Activated naive CD4-positive, alpha-beta T cell treated with anti-CD3 and anti-CD28 coated beads for 36 hours (primary cell): Measurements from ENCODE around the gene USP21. TPM values are rescaled to one million over a fixed set of nuclear protein-coding genes. Genes with fewer than 3 reads are reported as not detected.
A peak's percentile ranks its signal among the peaks of the same experiment; 100 is the strongest.

Source experiments
- CTCF ChIA-PET: fragments of 350-600 bp; sonication (Branson Sonifier 250); formaldehyde crosslinking; loops from one replicate; lab custom pipeline; 2021; ENCODE audit warnings: antibody characterized with exemption; lab: Charles Lee
- DNase-seq: peaks from one replicate; pipeline ENCODE4 v3.0.0-alpha.2; 2020
- H3K27ac Mint-ChIP-seq: one replicate; pipeline ENCODE4 v1.8.0; 2021; ENCODE audit warnings: mild to moderate bottlenecking, mixed read lengths
- H3K27me3 Mint-ChIP-seq: one replicate; pipeline ENCODE4 v1.8.0; 2021; ENCODE audit warnings: low read depth, mixed read lengths
- H3K36me3 Mint-ChIP-seq: one replicate; pipeline ENCODE4 v1.8.0; 2021; ENCODE audit warnings: low read depth, mixed read lengths
- H3K4me1 Mint-ChIP-seq: one replicate; pipeline ENCODE4 v1.8.0; 2021; ENCODE audit warnings: low read depth, mixed read lengths
- H3K4me3 Mint-ChIP-seq: one replicate; pipeline ENCODE4 v1.8.0; 2021; ENCODE audit warnings: mild to moderate bottlenecking, moderate library complexity, mixed read lengths
- H3K9me3 Mint-ChIP-seq: one replicate; pipeline ENCODE4 v1.8.0; 2021; ENCODE audit warnings: mixed read lengths
- intact Hi-C: fragments of 100-400 bp; cut with micrococcal nuclease; formaldehyde crosslinking; loops from one replicate; pipeline ENCODE4 v1.15.1; 2023
- total RNA-seq, 2 experiments: library from RNA; stranded (reverse); gene quantifications; one replicate each; pipeline ENCODE4 v1.2.3, GENCODE V29; 2021

USP21 gene
- total RNA-seq, 2 experiments from 2014 or later: 35.7 to 36.1 TPM

DNA sequence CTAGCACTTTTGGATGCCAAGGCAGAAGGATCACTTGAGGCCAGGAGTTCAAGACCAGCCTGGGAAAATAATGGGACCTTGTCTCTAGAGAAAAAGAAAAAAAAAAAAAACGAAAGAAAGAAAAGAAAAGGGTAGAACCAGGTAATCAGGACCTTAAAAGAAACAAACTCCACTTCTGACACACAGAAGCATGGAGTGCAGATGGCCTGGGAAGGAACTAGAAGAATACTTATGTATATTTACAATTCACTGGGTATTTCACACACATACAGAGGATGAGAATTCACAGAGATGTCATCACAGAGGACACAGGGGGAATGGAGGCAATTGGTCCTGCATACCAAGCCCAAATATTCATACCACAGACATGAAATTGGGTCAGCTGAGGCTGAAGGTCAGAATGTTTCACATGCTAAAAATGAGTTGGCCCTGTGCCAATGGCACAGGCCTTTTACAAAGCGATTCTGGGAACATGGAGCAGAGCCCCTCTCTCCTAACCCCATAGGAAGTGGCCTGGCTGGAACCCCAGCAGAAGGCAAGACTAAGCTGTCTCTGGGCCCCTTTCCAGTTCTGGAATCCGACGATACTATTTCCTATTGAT lies 13.6 kb downstream of the USP21 start:
- Mint-ChIP-seq H3K4me1 (peaks cover 42% of the 10 kb centered on the region), H3K4me3 (no peak overlapping the region), H3K27ac (peak overlapping the region; percentile 48), H3K27me3 (no peaks in the 10 kb centered on the region), H3K9me3 (no peaks in the 10 kb centered on the region), H3K36me3 (peaks cover 23% of the 10 kb centered on the region)
- DNase-seq: no peak
- CTCF ChIA-PET: interaction anchor here (1.1 kb wide), 1 partner anchor 53 kb away, joined by 5 read pairs; the partner anchor contains the start of gene TOMM40L
- intact Hi-C loops: no loop called here

DNA sequence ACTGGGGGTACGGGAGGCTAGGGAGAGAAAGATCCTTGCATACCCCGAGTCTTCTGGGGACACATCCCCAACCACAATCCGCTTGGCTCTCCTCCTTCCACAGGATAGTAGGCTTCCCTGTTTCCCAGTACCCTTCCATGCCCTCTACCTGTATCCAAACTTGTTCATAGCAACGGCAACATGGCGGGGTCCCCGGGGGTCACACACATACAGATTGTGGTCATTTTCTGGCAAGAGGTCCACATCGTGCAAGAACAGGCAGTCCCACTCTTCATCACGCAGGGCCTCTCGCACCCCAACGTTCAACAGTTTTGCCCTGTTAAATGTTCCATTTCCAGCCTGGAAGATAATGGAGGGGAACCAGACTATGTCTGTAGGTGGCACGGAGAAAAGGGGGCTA lies 14.4 kb downstream of the USP21 start:
- Mint-ChIP-seq H3K36me3 (peaks cover 23% of the 10 kb centered on the region), H3K4me1 (peaks cover 42% of the 10 kb centered on the region), H3K27me3 (no peaks in the 10 kb centered on the region), H3K27ac (peak overlapping the region; percentile 48), H3K4me3 (no peak overlapping the region), H3K9me3 (no peaks in the 10 kb centered on the region)
- intact Hi-C loops: no loop called here
- CTCF ChIA-PET: interaction anchor here (0.7 kb wide), 1 partner anchor 176 kb away, joined by 3 read pairs; no protein-coding TSS in a partner anchor
- no peak for DNase-seq

DNA sequence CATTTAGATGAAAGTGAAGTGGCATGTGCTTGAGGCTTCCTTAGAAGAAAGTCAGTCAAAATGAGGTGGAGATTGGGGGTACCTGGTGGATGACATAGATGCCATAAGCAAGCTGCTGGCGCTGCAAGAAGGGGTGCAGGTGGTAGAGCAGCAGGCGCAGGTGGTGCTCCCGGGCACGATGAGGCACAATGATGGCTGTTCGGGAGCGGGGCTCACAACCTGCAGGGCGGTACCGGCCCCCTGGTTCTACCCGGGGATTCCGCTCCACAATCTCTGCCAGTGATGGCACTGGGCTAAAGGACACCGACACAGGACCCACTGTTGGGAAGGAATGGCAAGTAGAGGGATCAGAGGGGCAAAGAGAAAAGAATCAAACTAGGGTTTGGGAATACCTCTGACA lies 15.6 kb downstream of the USP21 start:
- H3K9me3 Mint-ChIP-seq: no peaks in the 10 kb centered on the region
- CTCF ChIA-PET: interaction anchor here (3.3 kb wide), 1 partner anchor 9 kb away, joined by 20 read pairs; the partner anchor contains the start of gene PPOX
- no peak for DNase-seq
- H3K27me3 Mint-ChIP-seq: no peaks in the 10 kb centered on the region
- no peak overlapping the region for H3K4me3 Mint-ChIP-seq
- H3K27ac Mint-ChIP-seq: no peak overlapping the region
- peaks cover 23% of the 10 kb centered on the region for H3K36me3 Mint-ChIP-seq
- peaks cover 42% of the 10 kb centered on the region for H3K4me1 Mint-ChIP-seq
- intact Hi-C loops: no loop called here

DNA sequence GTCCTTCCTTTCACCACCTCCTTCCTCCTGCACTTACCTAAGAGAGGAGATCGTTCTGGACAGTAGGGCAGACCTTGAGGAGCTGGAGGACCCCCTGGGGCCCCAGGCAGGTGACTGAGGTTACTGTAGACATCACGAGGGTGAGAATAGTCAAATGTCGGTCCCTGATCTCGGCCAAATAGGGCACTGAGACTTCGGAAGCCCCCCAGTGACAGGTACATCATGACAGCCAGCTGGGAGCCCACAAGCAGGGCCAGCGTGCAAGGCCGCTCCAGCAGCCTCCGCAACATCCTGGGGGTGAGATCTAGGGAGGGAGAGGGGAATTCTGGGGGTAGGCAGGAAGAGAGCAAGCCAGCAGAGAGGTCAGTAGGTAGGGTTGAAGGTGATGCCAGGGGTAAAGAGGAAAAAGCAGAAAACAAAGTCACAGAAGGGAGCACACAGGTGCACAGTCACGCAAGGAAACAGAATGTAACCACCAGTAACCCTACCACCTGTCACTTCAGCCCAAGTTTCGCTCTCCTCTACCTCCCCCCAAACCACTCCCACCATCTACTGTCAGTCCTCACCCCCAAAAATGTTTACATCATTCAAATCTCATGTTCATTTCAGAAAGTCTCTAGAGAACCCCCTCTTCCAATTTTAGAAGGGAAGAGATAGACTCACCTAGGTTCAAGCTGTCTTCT lies 16.6 kb downstream of the USP21 start:
- Mint-ChIP-seq H3K27ac (peak overlapping the region; percentile 96), H3K9me3 (no peaks in the 10 kb centered on the region), H3K27me3 (no peaks in the 10 kb centered on the region), H3K36me3 (peaks cover 23% of the 10 kb centered on the region), H3K4me3 (peak overlapping the region; percentile 98), H3K4me1 (peaks cover 51% of the 10 kb centered on the region)
- CTCF ChIA-PET: interaction anchor here (0.8 to 3.3 kb wide), 3 partner anchors 10 to 71 kb away, joined by 4 to 20 read pairs (median 5); partner anchors contain the start of gene PPOX
- intact Hi-C loops: loop anchor here (2.0 kb wide), 1 partner anchor 17 kb away; the partner anchor contains the start of gene USP21
- DNase-seq: no peak

DNA sequence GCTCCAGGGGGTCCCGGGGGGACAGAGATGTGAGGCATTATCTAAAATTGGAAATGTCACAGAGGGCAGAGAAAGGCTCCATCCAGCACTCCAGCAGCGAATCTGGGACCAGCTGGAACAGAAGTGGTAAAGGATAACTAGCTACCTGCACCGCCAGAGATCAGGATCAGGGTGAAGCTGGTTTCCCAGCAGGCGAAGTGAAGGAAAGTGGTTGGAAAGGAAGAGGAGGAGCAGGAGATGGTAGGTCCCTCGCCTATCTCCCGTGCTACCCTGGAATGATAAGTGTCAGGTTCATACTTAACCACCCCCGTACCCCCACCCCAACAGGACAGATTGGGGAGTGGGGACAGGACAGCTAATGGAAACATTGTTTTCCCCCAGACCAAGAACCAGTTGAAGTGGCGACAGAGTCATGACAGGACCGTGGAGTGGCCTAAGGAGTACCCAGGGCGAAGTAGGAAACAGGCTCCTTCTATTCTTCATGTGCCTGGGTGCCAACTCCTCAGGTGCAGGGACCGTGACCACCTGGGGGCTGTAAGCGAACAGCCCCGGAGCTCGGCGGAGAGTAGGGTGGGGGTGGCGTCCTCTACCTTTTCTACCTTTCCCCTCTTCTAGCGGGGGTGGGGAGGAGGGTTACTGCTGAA lies 17.3 kb downstream of the USP21 start:
- Mint-ChIP-seq H3K27me3 (no peaks in the 10 kb centered on the region), H3K36me3 (peaks cover 19% of the 10 kb centered on the region), H3K9me3 (no peaks in the 10 kb centered on the region), H3K4me3 (peak overlapping the region; percentile 98), H3K4me1 (peaks cover 53% of the 10 kb centered on the region), H3K27ac (peak overlapping the region; percentile 96)
- DNase-seq: no peak
- intact Hi-C loops: loop anchor here (1.0 to 2.0 kb wide), 2 partner anchors 10 to 18 kb away; partner anchors contain the start of genes PPOX and USP21
- CTCF ChIA-PET: interaction anchor here (0.8 to 3.3 kb wide), 5 partner anchors 11 to 206 kb away, joined by 3 to 20 read pairs (median 4); partner anchors contain the start of genes PPOX and TOMM40L

DNA sequence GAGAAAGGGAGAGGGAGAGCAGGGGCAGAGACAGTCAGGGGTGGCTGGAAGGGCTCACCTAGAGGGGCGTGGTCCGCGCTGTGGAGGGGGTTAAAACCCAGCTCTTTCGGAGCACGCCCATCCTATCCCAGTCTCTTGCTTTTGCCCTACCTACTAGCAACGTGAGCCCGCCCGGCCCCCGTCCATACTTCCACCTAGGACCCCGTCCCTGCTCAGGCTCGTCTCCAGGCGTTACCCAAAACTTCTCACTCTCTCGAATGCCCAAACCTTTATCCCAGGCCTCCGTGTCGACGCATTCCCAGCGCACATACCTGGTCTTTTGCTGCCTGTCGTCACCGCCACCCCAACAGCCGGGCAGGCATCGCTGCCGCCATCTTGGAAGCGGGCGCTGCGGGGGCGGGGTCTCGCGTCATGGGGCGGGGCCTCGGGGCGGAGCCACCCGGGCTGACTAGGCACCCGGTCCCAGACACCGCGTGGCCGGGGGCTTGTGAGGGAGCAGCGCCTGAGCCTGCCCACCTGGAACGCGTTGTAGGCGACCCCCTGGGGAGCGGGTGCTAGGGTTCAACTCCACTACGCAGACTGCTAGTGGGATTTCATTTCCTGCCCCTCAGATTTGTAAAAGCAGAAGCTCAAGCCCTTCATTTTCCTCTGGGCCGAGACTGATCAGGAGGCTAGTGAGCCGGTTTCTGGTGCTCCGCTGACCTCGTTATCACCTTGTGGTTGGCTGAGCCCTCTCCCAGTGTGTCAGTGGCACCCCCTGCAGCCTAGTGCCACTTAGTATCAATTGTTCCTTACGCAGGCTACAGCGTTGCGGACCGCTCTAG lies 18.0 kb downstream of the USP21 start, which contains the start of gene B4GALT3:
TSS of gene B4GALT3 (minus strand) at position 396 of the 824 bp plus-strand sequence. CDS start 1,447 bp downstream, outside the sequence.
- peak; percentile 97 for DNase-seq
- Mint-ChIP-seq H3K4me1 (peaks cover 60% of the 10 kb centered on the region), H3K9me3 (no peaks in the 10 kb centered on the region), H3K27me3 (no peaks in the 10 kb centered on the region), H3K4me3 (peak within 1 kb of the TSS; percentile 98), H3K27ac (peak within 1 kb of the TSS; percentile 96), H3K36me3 (peaks cover 16% of the 10 kb centered on the region)
- intact Hi-C loops: loop anchor here (1.0 to 2.0 kb wide), 2 partner anchors 11 to 19 kb away; partner anchors contain the start of genes PPOX and USP21
- CTCF ChIA-PET: interaction anchor here (0.9 to 3.3 kb wide), 4 partner anchors 12 to 205 kb away, joined by 3 to 20 read pairs (median 4); partner anchors contain the start of genes PPOX and TOMM40L

DNA sequence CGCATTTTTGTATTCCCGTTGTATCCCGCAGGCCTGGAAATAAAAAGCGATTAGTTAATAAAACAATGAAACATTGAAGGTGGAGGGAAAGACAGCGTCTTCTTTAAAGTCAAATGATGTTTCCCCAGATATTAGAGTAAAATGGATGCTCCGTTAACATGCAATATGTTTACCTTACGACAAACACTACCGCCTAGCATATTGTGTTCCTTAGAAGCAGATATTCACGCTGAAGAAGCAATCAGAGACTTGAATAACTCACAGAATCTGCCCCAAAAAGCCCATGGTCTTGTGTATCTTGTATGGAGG lies 18.6 kb downstream of the USP21 start:
- H3K4me1 Mint-ChIP-seq: peaks cover 66% of the 10 kb centered on the region
- peaks cover 12% of the 10 kb centered on the region for H3K36me3 Mint-ChIP-seq
- H3K27ac Mint-ChIP-seq: peak overlapping the region; percentile 96
- H3K9me3 Mint-ChIP-seq: no peaks in the 10 kb centered on the region
- H3K4me3 Mint-ChIP-seq: peak overlapping the region; percentile 98
- DNase-seq: no peak
- CTCF ChIA-PET: interaction anchor here (0.9 to 3.3 kb wide), 2 partner anchors 12 to 204 kb away, joined by 3 to 20 read pairs; partner anchors contain the start of gene PPOX
- intact Hi-C loops: loop anchor here (1.0 to 2.0 kb wide), 2 partner anchors 12 to 19 kb away; partner anchors contain the start of genes PPOX and USP21
- H3K27me3 Mint-ChIP-seq: no peaks in the 10 kb centered on the region

DNA sequence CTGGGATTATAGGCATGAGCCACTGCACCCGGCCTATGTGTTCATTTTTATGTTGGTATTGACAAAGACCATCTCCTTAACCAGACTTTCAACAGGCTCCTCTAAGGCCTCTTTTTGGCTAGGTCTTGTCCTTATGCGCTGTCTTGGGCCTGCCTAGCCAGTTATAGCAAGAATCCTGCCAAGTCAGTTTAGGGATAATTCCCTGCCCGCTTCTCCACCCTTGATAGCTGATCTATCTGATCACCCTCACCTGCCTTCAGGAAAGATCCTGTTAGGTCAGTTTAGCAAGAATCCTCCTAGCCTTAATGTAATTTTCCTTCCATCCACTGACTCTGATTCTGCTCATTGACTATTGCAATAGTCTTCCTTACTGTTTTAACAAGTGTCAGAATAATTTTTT lies 20.4 kb downstream of the USP21 start:
- peaks cover 72% of the 10 kb centered on the region for H3K4me1 Mint-ChIP-seq

DNA sequence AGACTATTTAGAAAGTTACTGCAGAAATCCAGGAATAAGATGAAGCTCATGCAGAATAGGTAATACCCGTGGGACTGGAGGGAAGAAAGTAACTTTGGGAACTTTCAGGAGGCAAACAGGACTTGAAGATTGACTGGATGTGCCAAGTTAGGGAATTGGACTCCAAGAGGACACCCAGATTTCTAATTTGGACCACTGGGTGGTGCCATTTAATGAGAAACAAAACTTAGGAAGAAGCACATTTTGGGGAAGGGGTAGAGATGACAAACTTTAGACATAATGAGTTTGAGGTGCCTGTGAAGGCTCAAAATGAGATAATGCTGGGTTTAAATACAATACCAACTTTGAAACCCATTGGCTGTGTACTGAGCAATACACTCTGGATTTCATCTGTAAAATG lies 21.3 kb downstream of the USP21 start:
- CTCF ChIA-PET: interaction anchor here (1.0 to 4.2 kb wide), 12 partner anchors 11 to 202 kb away, joined by 3 to 57 read pairs (median 8); partner anchors contain the start of genes APOA2, NDUFS2, PPOX and TOMM40L
- Mint-ChIP-seq H3K4me3 (no peak overlapping the region), H3K4me1 (peaks cover 71% of the 10 kb centered on the region), H3K9me3 (no peaks in the 10 kb centered on the region), H3K27ac (peak overlapping the region; percentile 66), H3K27me3 (no peaks in the 10 kb centered on the region), H3K36me3 (peaks cover 2% of the 10 kb centered on the region)
- intact Hi-C loops: loop anchor here (10.0 kb wide), 1 partner anchor 564 kb away; the partner anchor contains the start of gene DUSP12
- DNase-seq: peak; percentile 49

More for the DNA sequence above, 20.4 kb downstream of the USP21 start:
- no peak overlapping the region for H3K4me3 Mint-ChIP-seq
- intact Hi-C loops: loop anchor here (10.0 kb wide), 1 partner anchor 565 kb away; the partner anchor contains the start of gene DUSP12
- no peaks in the 10 kb centered on the region for H3K9me3 Mint-ChIP-seq
- DNase-seq: no peak
- CTCF ChIA-PET: interaction anchor here (0.6 to 4.2 kb wide), 7 partner anchors 12 to 203 kb away, joined by 3 to 57 read pairs (median 12); partner anchors contain the start of genes APOA2, NDUFS2, PPOX and TOMM40L
- peaks cover 2% of the 10 kb centered on the region for H3K36me3 Mint-ChIP-seq
- H3K27ac Mint-ChIP-seq: peak overlapping the region; percentile 66
- no peaks in the 10 kb centered on the region for H3K27me3 Mint-ChIP-seq

DNA sequence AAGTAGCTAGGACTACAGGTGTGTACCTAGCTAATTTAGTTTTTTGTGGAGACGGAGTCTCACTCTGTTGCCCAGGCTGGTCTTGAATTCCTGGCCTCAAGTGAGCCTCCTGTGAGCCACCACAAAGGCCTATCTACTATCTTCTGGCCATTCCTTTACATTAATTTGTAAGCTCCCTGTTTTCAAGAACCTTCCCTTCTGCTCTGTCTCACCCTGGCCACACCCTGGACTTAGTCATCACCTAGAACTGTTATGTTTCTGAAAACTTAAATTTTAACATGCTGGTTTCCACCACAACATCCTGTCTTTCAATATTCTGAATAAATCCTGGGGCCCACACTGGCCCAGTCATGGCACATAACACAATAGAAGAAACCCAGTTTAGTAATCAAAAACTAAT lies 22.9 kb downstream of the USP21 start:
- no peak overlapping the region for H3K4me3 Mint-ChIP-seq
- H3K4me1 Mint-ChIP-seq: peaks cover 76% of the 10 kb centered on the region
- DNase-seq: peak; percentile 85
- H3K27ac Mint-ChIP-seq: peak overlapping the region; percentile 97
- intact Hi-C loops: loop anchor here (1.0 to 10.0 kb wide), 4 partner anchors 67 to 563 kb away; partner anchors contain the start of gene DUSP12
- no peaks in the 10 kb centered on the region for H3K27me3 Mint-ChIP-seq
- CTCF ChIA-PET: interaction anchor here (1.0 to 4.2 kb wide), 13 partner anchors 10 to 535 kb away, joined by 3 to 57 read pairs (median 8); partner anchors contain the start of genes APOA2, NDUFS2, PPOX and SLAMF1
- no peaks in the 10 kb centered on the region for H3K36me3 Mint-ChIP-seq
- H3K9me3 Mint-ChIP-seq: no peaks in the 10 kb centered on the region
